ENCODE results near the gene FCRL3. TPM values are rescaled to one million over a fixed set of nuclear protein-coding genes. Genes with fewer than 3 reads are reported as not detected.

The FCRL3 gene
- total RNA-seq, 4 donors from 2014 or later: 0.13 to 0.20 TPM; not detected in 2

DNA sequence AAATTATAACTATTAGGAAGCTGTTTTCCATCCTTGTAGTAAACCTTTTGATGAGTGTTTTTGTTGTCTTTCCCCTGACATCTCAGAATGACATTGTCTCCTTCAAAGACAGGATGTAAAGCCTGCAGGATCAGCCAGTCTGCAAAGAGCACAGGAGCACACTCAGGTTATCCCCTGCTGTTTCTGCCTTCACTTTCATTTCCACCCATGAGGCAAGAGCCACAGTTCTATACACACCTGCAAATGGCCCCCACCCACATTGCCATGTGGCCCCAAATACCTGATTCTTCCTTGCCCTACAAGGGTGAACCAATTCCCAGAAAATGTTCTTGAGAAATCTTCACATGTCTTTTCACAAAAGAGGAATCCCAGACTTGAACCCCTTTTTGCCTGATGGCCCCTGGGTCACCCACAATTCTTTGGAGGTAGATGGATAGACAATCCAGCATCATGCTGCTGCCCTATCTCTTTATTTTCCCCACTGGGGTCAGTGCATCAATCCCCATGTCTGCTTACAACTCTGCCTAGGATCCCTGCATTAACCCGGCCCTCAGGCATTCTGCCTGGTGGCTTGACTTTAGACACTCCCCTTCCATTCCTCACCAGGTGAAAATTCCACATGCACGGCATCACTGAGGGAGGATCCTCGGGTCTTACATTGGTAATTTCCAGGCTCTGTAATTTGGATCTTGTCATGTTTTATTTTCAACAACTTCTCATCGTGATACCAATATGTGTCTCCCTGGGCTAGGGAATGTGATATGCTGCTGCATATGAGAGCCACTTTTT, 2.6 kb downstream of the FCRL3 start:
- DNase-seq: no peak
- 75 to 91% methylated on average over 4 of the region's 4 CpGs for WGBS, 2 donors
- Histone ChIP-seq H3K27ac (no peak overlapping the region), H3K27me3 (no peaks in the 10 kb centered on the region), H3K4me1 (no peaks in the 10 kb centered on the region), H3K36me3 (no peaks in the 10 kb centered on the region), H3K9me3 (no peaks in the 10 kb centered on the region), H3K4me3 (replicated peaks in 1 of 3) (no peak overlapping the region)
- intact Hi-C loops (cut with DNase I): loop anchor here (10.0 kb wide), 1 partner anchor 113 kb away; no protein-coding TSS in a partner anchor
- TF ChIP-seq, protein P1, sequence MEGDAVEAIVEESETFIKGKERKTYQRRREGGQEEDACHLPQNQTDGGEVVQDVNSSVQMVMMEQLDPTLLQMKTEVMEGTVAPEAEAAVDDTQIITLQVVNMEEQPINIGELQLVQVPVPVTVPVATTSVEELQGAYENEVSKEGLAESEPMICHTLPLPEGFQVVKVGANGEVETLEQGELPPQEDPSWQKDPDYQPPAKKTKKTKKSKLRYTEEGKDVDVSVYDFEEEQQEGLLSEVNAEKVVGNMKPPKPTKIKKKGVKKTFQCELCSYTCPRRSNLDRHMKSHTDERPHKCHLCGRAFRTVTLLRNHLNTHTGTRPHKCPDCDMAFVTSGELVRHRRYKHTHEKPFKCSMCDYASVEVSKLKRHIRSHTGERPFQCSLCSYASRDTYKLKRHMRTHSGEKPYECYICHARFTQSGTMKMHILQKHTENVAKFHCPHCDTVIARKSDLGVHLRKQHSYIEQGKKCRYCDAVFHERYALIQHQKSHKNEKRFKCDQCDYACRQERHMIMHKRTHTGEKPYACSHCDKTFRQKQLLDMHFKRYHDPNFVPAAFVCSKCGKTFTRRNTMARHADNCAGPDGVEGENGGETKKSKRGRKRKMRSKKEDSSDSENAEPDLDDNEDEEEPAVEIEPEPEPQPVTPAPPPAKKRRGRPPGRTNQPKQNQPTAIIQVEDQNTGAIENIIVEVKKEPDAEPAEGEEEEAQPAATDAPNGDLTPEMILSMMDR (IDR thresholded peaks at IDR 0.05): no peak
- no peak for TF ChIP-seq POLR2A (IDR thresholded peaks at IDR 0.05)

DNA sequence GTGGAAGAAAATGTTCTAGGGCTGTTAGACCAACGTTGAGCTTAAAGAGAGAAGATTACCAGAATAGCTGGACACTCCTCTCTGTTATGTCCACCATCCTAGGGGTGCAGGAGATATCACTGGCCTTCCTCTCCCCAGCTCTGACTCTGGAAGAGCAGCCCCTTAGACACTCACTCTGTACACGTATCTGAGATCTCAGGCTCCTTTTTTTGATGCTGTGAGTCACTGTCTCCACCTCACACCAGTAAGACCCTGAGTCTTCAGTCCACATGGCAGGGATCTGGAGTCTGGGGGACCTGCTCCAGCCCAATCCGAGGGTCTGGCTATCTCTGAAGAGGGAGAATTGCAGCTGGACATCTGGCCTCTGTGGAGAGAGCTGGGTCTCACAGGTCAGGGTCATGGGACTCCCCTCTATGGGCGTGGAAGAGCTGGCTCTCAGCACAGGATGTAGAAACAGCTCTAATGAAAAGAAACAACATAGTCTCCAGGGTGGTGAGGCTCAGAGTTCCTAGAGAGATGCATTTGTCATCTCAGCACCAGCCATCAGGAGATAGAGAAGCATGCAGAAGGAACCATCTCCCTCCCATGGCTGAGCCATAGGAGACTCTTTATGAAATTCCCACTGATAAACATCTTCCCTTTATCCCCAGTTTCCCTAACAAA, 3.5 kb downstream of the FCRL3 start:
- no peaks in the 10 kb centered on the region for H3K36me3 ChIP-seq
- TF ChIP-seq POLR2A (IDR thresholded peaks at IDR 0.05): no peak
- TF ChIP-seq, protein P1 (IDR thresholded peaks at IDR 0.05): no peak
- H3K9me3 ChIP-seq: no peaks in the 10 kb centered on the region
- WGBS, 2 donors: 60 to 63% methylated on average over 4 of the region's 4 CpGs
- no peak for DNase-seq
- intact Hi-C loops (cut with DNase I): loop anchor here (10.0 kb wide), 1 partner anchor 112 kb away; no protein-coding TSS in a partner anchor
- no peak overlapping the region for H3K4me3 ChIP-seq (replicated peaks in 1 of 3)
- no peaks in the 10 kb centered on the region for H3K27me3 ChIP-seq
- H3K27ac ChIP-seq: no peak overlapping the region
- H3K4me1 ChIP-seq: no peaks in the 10 kb centered on the region

DNA sequence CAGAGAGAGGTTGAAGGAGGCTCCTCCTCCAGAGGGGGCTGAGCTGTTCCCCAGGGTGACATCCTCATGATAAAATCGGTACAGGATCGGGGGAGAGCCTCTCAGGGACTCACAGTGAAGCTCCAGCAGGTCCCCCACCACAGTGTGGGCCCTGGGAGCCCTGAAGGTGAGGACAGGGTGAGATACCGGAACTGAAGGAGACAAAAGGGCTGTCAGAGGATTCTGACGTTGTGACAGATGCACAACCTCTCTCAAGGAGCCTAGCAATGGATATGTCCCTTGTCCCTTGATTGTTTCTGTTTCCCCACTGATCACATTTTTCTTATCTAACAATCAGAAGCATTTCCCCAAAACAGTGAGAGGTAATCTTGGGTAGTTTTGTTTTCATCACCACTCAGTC, 5.2 kb downstream of the FCRL3 start:
- intact Hi-C loops (cut with DNase I): loop anchor here (10.0 kb wide), 1 partner anchor 111 kb away; no protein-coding TSS in a partner anchor
- no peak overlapping the region for H3K4me3 ChIP-seq (replicated peaks in 1 of 3)
- 59 to 67% methylated on average over 4 of the region's 4 CpGs for WGBS, 2 donors
- no peaks in the 10 kb centered on the region for H3K27me3 ChIP-seq
- H3K36me3 ChIP-seq: no peaks in the 10 kb centered on the region
- no peak for DNase-seq
- no peaks in the 10 kb centered on the region for H3K9me3 ChIP-seq
- H3K27ac ChIP-seq: no peak overlapping the region
- no peaks in the 10 kb centered on the region for H3K4me1 ChIP-seq
- TF ChIP-seq, protein P1 (IDR thresholded peaks at IDR 0.05): no peak
- TF ChIP-seq POLR2A (IDR thresholded peaks at IDR 0.05): no peak

DNA sequence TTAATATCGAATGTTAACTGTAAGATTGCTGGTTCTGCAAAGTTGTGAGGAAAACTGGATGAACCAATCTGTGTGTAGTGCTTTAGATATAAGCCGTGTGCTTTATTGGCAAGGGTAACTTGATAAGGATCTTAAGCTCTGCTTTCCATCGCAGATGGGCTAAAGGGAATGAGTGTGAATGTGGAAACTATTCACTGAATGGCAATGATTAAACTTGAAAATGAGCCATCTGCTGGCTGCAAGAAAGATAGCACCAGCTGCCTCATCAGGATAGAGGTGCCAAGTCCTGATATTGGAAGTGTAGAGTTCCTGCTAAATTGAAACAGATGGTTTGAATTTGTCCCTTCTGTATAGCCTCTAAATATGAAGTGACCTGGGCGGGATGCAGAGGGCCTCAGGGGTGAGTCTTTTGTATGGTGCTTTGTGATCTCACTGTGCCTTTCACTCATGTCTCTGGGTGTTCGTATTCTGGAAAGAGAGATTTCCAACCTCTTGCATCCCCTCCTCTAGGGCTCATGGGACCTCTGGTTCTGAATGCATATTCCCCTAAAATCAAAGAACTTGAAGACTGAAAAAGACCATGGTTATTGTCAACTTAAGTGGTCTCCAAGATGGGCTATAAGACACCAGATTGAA, 9.2 kb downstream of the FCRL3 start:
- Histone ChIP-seq H3K27ac (no peak overlapping the region), H3K4me1 (no peaks in the 10 kb centered on the region), H3K4me3 (replicated peaks in 1 of 3) (no peak overlapping the region), H3K27me3 (no peaks in the 10 kb centered on the region), H3K36me3 (no peaks in the 10 kb centered on the region), H3K9me3 (no peaks in the 10 kb centered on the region)
- 40 to 44% methylated on average over 5 of the region's 5 CpGs for WGBS, 2 donors
- intact Hi-C loops (cut with DNase I): loop anchor here (10.0 kb wide), 1 partner anchor 107 kb away; no protein-coding TSS in a partner anchor
- TF ChIP-seq POLR2A (IDR thresholded peaks at IDR 0.05): no peak
- TF ChIP-seq, protein P1 (IDR thresholded peaks at IDR 0.05): peak in 5 of 6 experiments; percentile 9 to 59 (median 46)
- no peak for DNase-seq

Data from thyroid gland (tissue), 4 donors.